Endothelial cell (in vitro differentiated cells): ENCODE data around the gene JSRP1. TPM values are rescaled to one million over a fixed set of nuclear protein-coding genes. Genes with fewer than 3 reads are reported as not detected.

Experiments
- DNase-seq: peaks from one replicate; pipeline ENCODE4 v3.0.0; 2021; ENCODE audit warnings: low spot score
- H3K27ac Mint-ChIP-seq: one replicate; pipeline ENCODE4 v1.8.0; 2021; ENCODE audit warnings: mixed read lengths, inconsistent platforms; ENCODE audit not compliant: unreplicated experiment
- H3K27me3 Mint-ChIP-seq: one replicate; pipeline ENCODE4 v1.8.0; 2021; ENCODE audit warnings: mild to moderate bottlenecking, moderate library complexity, mixed read lengths, inconsistent platforms; ENCODE audit not compliant: unreplicated experiment
- H3K36me3 Mint-ChIP-seq: one replicate; pipeline ENCODE4 v1.8.0; 2021; ENCODE audit warnings: mild to moderate bottlenecking, low read depth, mixed read lengths, inconsistent platforms; ENCODE audit not compliant: unreplicated experiment
- H3K4me1 Mint-ChIP-seq: one replicate; pipeline ENCODE4 v1.8.0; 2021; ENCODE audit warnings: mild to moderate bottlenecking, mixed read lengths, inconsistent platforms; ENCODE audit not compliant: unreplicated experiment
- H3K4me3 Mint-ChIP-seq: one replicate; pipeline ENCODE4 v1.8.0; 2021; ENCODE audit warnings: mild to moderate bottlenecking, mixed read lengths, inconsistent platforms; ENCODE audit not compliant: unreplicated experiment
- H3K9me3 Mint-ChIP-seq: one replicate; pipeline ENCODE4 v1.8.0; 2021; ENCODE audit warnings: mixed read lengths, inconsistent platforms; ENCODE audit not compliant: unreplicated experiment
- CTCF ChIP-seq: fragments of 200-600 bp; sonication (generic); IDR thresholded peaks from one replicate; pipeline ENCODE4 v1.5.0; 2021; ENCODE audit warnings: antibody characterized with exemption; ENCODE audit not compliant: unreplicated experiment
- long read RNA-seq: library from polyadenylated mRNA; unstranded; transcript quantifications from one replicate; pipeline ENCODE4 v2.0.0, GENCODE V29; 2020; ENCODE audit not compliant: unreplicated experiment
- total RNA-seq: library from RNA; stranded (reverse); fragmentation: NEBNext Ultra II Directional; extraction: Animal tissue kit (Norgen Biotek cat#: 25700); gene quantifications from one replicate; pipeline ENCODE4 v1.2.1, GENCODE V29; 2021; ENCODE audit not compliant: unreplicated experiment

JSRP1 gene
- total RNA-seq = not detected
- long read RNA-seq = 0 reads

GRCh38 chr19:2255982-2256685 lies at the start of gene JSRP1:
Gene JSRP1, minus strand, starts transcription at chr19:2256417. Its CDS starts 1,103 bp downstream, at chr19:2255314.
- Mint-ChIP-seq H3K36me3 (no peaks in the 10 kb centered on the region), H3K9me3 (no peaks in the 10 kb centered on the region), H3K27ac (no peak within 1 kb of the TSS), H3K4me1 (peaks cover 5% of the 10 kb centered on the region), H3K4me3 (no peak within 1 kb of the TSS), H3K27me3 (peaks cover 7% of the 10 kb centered on the region)
- DNase-seq = no peak
- no peak for TF ChIP-seq CTCF

- H3K36me3 Mint-ChIP-seq = no peaks in the 10 kb centered on the region
- H3K9me3 Mint-ChIP-seq = no peaks in the 10 kb centered on the region
- no peak for TF ChIP-seq CTCF
- H3K4me1 Mint-ChIP-seq = peaks cover 2% of the 10 kb centered on the region
- no peak overlapping the region for H3K4me3 Mint-ChIP-seq
- DNase-seq = no peak
- H3K27ac Mint-ChIP-seq = no peak overlapping the region
- peaks cover 7% of the 10 kb centered on the region for H3K27me3 Mint-ChIP-seq
These were observed 49.4 kb upstream of the JSRP1 start for GRCh38 chr19:2305452-2306280.

GRCh38 chr19:2303211-2303798 lies 47.1 kb upstream of the JSRP1 start:
- H3K4me3 Mint-ChIP-seq = no peak overlapping the region
- TF ChIP-seq CTCF = no peak
- no peaks in the 10 kb centered on the region for H3K36me3 Mint-ChIP-seq
- H3K9me3 Mint-ChIP-seq = no peaks in the 10 kb centered on the region
- DNase-seq = no peak
- H3K27me3 Mint-ChIP-seq = peaks cover 2% of the 10 kb centered on the region
- H3K4me1 Mint-ChIP-seq = no peaks in the 10 kb centered on the region
- no peak overlapping the region for H3K27ac Mint-ChIP-seq

- no peaks in the 10 kb centered on the region for H3K9me3 Mint-ChIP-seq
- DNase-seq = no peak
- no peaks in the 10 kb centered on the region for H3K36me3 Mint-ChIP-seq
- no peaks in the 10 kb centered on the region for H3K4me1 Mint-ChIP-seq
- H3K27ac Mint-ChIP-seq = no peak overlapping the region
- TF ChIP-seq CTCF = no peak
- H3K4me3 Mint-ChIP-seq = no peak overlapping the region
- peaks cover 2% of the 10 kb centered on the region for H3K27me3 Mint-ChIP-seq
These were observed 46.3 kb upstream of the JSRP1 start for GRCh38 chr19:2302319-2303210.
